GM13976 (cell line): ENCODE results near the gene ALPP.
"Not testable (repeated sequence)": the region's sequence is repeated elsewhere in the genome, so short reads cannot be mapped to it uniquely, and the experiment has no call there.

Experiments
- DNase-seq: peaks from one replicate; pipeline ENCODE4 v3.0.0; 2012; ENCODE audit warnings: low spot score
- CTCF ChIP-seq: IDR thresholded peaks from 2 replicates; pipeline ENCODE4 v1.5.1; 2012; ENCODE audit warnings: borderline replicate concordance, mild to moderate bottlenecking; ENCODE audit not compliant: insufficient read depth; ENCODE audit errors: extremely low read depth, missing control alignments, control extremely low read depth
- in situ Hi-C: fragments of 300-500 bp; cut with MboI; formaldehyde crosslinking; loops from one replicate; pipeline ENCODE4 v1.12.0; 2022; ENCODE audit warnings: low sequenced_read_pairs, mixed read lengths, inconsistent platforms; ENCODE audit not compliant: unreplicated experiment

The ALPP gene

GRCh38 chr2:232367016-232367415 lies 11.5 kb upstream of the ALPP start:
- in situ Hi-C loops: no loop called here
- TF ChIP-seq CTCF: no peak
- no peak for DNase-seq

- in situ Hi-C loops: no loop called here
These were observed 10.8 kb upstream of the ALPP start for GRCh38 chr2:232367591-232368233.

GRCh38 chr2:232368311-232368731 lies 10.2 kb upstream of the ALPP start:
- in situ Hi-C loops: no loop called here
- TF ChIP-seq CTCF: no peak
- DNase-seq: no peak

More at GRCh38 chr2:232367591-232368233, 10.8 kb upstream of the ALPP start:
- no peak for DNase-seq
- TF ChIP-seq CTCF: peak; percentile 23

GRCh38 chr2:232369126-232369951 lies 9.2 kb upstream of the ALPP start:
- no peak for DNase-seq
- no peak for TF ChIP-seq CTCF
- in situ Hi-C loops: no loop called here

- DNase-seq, in situ Hi-C loops: not testable (repeated sequence)
These were observed 8.5 kb upstream of the ALPP start for GRCh38 chr2:232370007-232370406.

GRCh38 chr2:232372231-232373208 lies 6.0 kb upstream of the ALPP start:
- in situ Hi-C loops: no loop called here
- TF ChIP-seq CTCF: no peak
- DNase-seq: no peak
